Subcutaneous adipose tissue (tissue), 4 donors: ENCODE results near the gene TTLL9. TPM values are rescaled to one million over a fixed set of nuclear protein-coding genes. Genes with fewer than 3 reads are reported as not detected.

Experiments used
- CTCF ChIP-seq: fragments of 450-650 bp; IDR thresholded peaks from one replicate; pipeline ENCODE4 v1.5.1; 2016; ENCODE audit warnings: low read depth, mild to moderate bottlenecking, control low read depth, antibody characterized with exemption, moderate library complexity
- total RNA-seq, 4 donors: library from RNA; depleted of rRNA; stranded (reverse); fragments of >200 nt; gene quantifications; one replicate each; pipeline ENCODE4 v1.1.0, GENCODE V29; 2016

The TTLL9 gene
- total RNA-seq, 4 donors from 2014 or later: 0.38 to 0.66 (median 0.51) TPM; not detected in 1

GRCh38 chr20:31919410-31920155 lies 49.1 kb downstream of the TTLL9 start:
- TF ChIP-seq CTCF: no peak

DNA sequence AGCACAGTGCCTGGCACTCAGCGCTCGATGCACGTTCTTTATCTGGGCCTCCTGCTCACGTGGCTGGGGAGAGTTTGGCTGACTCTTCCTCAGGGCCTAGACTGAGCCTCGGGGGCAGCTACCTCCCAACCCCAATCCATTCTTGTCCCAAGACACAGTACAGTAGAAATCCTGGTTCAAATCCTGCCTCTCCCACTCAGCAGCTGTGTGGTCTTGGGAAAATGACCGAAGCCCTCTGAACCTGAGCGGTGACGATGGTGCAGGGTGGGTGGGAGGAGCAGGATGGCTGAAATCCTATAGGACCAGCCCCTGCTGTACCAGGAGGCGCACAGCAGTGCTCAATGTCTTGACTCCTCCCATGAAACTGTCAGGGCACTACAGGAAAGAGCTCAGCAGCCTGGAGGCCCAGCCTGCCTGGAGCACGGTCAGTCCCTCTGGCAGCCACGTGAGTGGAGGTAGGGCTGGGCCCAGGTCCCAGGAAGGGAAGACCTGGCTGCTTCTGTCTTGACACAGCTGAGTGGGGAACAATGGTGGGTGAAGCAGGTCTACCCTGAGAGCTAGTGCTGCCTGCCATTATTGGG lies 49.9 kb downstream of the TTLL9 start:
- TF ChIP-seq CTCF: no peak

DNA sequence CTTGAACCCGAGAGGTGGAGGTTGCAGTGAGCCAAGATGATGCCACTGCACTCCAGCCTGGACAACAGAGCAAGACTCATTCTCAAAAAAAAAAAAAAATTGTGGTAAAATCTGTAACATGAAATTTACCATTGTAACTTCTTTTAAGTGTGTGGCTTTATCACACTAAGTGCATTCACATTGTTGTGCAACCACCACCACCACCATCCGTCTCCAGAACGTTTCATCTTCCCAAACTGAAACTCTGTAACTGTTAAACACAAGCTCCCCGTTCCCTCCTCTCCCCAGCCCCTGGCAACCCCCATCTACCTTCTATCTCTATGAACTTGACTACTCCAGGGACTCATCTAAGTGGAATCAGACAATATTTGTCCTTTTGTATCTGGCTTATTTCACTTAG lies 51.7 kb downstream of the TTLL9 start:
- TF ChIP-seq CTCF: no peak

GRCh38 chr20:31922588-31922987 lies 52.2 kb downstream of the TTLL9 start:
- no peak for TF ChIP-seq CTCF

DNA sequence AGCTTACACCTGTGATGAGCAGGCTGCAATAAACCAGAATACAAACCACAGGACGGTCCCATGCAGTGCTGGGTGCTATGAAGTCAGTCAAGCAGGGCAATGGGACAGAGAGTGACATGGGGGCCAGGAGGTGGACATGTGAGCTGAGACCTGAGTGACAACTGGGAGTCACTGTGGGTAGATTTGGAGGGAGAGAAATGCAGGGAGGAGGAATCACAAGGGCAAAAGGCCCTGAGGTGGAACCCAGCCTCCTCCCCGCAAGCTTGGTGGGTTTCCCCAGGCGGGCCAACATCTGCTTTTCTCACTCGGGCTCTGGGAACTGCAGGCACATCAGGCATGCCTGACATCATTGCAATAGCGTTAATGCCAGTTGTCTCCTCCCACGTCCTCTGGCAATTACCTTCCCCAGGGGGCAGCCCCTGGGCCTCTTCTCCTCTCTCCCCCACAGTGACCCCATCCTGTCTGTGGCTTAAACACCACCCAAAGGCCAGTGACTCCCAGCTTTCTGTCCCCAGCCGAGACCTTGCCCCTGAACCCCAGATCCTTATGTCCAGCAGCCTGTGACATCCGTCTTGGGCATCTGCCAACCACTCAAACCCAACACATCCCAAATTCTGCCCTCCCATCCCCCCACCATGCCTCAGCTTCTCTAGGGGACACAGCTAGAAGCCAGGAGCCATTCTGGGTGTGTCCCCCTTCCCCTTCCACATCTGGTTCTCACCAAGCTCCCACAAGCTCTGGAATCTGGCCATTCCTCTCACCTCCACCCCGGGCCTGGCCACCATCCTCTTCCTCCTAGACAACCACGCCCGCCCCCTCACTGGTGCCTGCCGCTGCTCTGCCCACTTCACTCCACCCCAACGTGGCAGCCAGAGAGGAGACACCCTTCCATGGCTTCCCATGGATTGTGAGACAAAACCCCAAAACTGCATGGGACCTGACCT lies 53.2 kb downstream of the TTLL9 start:
- TF ChIP-seq CTCF: no peak

DNA sequence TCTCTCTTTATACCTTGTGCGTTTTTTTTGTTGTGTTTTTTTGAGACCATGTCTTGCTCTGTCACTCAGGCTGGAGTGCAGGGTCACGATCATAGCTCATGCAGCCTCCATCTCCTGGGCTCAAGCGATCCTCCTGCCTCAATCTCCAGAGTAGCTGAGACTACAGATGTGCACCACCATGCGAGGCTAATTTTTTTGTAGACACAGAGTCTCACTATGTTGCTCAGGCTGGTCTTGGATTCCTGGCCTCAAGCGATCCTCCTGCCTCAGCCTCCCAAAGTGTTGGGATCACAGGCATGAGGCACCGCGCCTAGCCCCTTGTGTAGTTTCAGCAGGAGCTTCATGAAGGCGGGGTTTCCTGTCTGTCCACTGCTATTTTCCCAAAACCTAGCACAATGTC lies 54.1 kb downstream of the TTLL9 start:
- TF ChIP-seq CTCF: no peak

GRCh38 chr20:31925631-31926030 lies 55.2 kb downstream of the TTLL9 start:
- TF ChIP-seq CTCF: no peak
